IPS DF 4.7 (cell line): ENCODE data around the gene JAG1.

Experiments
- DNase-seq: peaks from one replicate; pipeline ENCODE4 v3.0.0-alpha.2; 2013; ENCODE audit warnings: low spot score; ENCODE audit errors: extremely low read depth

Gene JAG1

GRCh38 chr20:10699941-10700340 lies 26.1 kb upstream of the JAG1 start:
- no peak for DNase-seq

DNA sequence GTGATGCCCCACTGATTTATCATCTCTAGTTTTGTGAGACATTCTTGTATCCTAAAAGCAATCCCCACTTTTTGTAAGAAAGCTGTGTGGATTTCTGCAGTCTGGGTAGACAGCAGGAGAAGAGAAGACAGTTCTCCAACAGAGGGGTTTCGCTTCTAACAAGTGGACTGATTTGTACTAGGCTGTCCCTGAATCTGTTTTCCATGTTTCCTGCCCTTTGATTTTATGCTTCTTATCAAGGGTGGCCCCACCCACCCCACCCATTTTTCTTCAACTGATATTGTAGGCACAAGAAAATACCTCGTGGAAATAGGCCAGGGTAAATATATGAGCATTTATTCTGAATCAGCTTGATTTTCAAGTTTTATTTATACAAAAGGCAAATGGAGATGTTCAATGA lies 25.7 kb upstream of the JAG1 start:
- no peak for DNase-seq

GRCh38 chr20:10696650-10697049 lies 22.9 kb upstream of the JAG1 start:
- DNase-seq = no peak

DNA sequence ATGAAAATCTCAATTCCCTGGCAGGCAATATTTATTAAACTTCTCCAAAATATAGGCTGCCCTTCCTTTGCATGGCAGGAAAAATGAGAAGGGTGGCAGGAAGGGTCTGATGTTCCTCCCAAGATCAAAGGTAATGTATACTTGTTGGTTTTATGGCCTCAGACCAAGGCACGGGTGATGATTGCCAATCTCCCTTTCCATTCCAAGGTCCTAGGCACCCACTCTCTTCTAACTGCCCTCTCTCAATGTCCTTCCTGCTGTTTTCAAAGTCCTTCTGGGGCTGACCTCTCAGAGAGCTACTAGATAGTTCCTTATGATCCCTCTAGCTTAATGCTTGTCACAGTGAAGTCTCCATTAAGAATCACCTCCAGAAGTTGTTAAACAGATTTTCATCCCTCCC lies 15.6 kb upstream of the JAG1 start:
- no peak for DNase-seq

- DNase-seq = no peak
Measured at GRCh38 chr20:10687895-10688294, 14.1 kb upstream of the JAG1 start.

DNA sequence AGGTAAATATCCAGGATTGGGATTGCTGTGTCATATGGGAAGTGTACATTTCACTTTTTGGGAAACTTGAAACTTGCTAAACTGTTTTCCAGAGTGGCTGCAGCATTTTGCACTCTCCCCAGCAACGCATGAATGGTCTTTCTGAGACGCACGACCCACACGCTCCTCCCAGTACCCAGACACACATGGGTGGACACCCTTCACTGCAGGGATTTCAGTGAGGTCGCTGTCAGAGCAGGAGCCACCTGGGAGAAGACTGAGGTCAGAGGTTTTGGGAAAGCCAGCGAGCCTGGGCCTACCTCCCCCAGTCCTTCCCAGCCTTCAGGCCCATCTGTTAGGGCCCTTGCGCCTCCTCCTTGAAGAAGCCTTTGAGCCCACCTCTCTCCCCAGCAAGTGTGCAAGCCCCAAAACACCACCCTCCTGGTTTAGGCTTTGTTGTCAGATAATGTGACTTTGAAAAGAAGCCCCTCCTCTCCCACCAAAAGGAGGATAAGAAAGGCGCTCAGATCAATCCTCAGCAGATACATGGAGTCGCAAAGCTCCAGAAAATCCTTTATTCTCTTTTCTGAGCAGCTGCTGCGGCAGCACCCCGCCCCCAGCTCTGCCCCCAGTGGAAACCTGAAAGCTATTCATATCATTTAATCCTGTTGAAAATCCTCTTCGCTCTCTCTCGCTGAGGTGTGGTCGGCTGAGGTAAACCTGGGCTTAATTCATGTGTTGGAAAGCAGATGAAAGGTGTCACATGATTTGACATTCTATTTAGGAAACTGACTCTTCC lies 12.7 kb upstream of the JAG1 start:
- DNase-seq = no peak

- no peak for DNase-seq
Measured at GRCh38 chr20:10683537-10683936, 9.7 kb upstream of the JAG1 start.

GRCh38 chr20:10682939-10683338 lies 9.1 kb upstream of the JAG1 start:
- DNase-seq = no peak

- DNase-seq = no peak
Measured at GRCh38 chr20:10681494-10681893, 7.7 kb upstream of the JAG1 start.

GRCh38 chr20:10680571-10680970 lies 6.8 kb upstream of the JAG1 start:
- no peak for DNase-seq

DNA sequence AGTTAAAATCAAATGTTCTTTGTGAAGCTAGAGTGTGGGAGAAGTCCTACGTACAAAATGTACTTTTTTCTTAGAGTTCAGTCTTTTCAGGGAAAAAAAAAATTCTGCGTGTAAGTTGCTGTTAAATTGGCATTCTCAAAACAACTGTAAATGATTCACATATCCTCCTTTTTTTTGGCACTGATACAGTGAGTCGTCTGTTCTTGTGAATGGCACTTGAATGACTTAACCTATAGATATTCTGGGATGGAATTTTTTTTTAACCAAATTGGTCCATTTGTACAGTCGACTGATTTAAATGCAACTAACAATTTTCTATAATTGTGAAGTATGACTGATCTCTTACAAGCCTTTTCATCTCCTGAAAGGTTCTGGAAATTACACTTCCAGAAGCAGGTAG lies 5.5 kb upstream of the JAG1 start:
- no peak for DNase-seq

DNA sequence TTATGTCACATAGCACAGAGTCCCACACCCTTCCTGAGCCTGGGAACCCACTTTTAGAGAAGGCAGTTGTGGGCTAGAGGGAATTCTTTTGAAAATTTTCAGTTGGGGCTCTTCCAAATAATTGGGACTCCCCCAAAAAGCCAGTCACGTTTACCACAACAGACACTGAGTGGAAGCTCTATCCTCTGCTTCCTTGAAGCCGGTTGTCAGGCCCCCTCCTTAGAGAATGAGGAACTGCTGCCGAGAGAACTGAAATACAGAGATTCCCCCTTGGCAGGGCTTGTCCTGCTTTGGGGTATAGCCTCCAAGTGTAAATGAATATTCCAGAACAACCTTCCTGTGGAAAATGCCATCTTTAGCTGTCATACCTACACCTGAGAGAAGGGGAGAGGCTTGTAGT lies 2.7 kb upstream of the JAG1 start:
- DNase-seq = no peak

DNA sequence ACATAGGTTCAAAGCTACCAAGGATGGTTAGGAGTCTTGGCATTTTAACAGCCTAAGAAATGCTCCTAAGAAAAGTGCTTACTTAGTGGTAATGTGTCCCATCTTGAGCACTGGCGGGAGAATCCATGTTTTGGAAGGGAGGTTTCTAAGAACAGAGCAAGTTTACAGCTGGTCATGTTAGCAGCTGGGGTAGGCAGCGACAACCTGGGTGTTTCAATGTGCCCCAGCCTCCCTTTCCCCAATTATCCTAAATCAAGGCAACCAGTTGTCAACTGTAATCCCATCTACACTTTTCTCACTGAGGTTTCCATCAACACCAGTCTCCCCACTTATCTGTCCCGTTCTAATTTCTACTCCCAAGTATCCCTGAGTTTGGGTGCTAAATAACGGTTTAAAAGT lies 1.6 kb upstream of the JAG1 start:
- no peak for DNase-seq

DNA sequence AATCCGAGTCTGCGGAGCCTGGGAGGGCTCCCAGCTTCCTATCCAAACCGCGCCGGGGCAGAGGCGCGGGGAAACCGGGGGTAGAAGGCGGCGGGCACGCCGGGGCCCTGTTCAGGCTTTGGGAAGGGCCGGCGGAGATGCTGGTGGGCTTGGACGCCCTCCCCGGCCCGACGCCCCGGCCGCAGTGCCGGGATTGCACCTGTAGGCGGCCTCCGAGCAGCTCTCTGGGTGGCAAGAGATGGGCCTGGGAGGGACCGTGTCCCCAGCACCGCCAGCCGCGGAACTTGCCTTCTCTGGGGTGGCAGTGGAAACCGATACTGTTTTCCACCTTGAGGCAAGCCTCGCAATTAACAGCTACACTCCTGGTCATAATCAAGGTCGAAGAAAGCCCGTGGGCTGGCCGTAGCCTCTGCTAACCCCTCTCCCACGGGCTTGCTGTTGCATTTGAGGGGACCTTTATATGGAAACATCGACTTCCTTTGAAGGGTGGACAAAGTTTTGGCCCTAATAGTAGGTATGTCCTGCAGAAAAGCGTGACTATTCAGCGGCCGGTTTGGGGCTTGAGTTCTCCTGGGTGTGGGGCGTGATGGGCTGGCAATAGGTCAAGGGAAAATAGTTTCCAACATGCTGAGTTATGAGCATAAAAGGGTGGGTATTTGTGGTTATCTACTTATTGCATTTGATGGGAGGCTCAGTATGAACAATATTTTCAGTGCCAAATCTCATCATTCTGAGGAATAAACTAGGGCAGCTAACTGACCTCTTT lies 1.1 kb upstream of the JAG1 start:
- no peak for DNase-seq

- DNase-seq = no peak
Measured at GRCh38 chr20:10673176-10673841, 490 bp downstream of the JAG1 start.

DNA sequence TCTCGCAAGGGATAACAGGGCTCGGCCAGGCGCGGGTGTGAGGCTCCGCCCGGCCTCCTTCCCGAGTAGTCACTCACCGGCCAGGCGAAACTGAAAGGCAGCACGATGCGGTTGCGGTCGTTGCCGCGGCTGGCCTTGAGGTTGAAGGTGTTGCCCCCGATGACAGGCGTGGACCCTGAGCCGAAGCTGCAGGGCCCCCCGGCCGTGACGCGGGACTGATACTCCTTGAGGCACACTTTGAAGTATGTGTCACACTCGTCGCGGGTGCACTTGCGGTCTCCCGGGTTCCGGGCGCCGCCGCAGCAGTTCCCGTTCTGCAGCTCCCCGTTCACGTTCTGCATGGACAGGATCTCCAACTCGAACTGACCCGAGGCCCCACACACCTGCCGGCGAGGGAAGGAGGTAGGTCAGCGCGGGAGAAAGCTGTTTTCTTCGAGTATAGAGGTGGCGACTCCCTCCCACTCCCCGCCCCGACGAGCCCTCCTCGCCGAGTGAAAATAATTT lies 1.1 kb downstream of the JAG1 start:
- no peak for DNase-seq

DNA sequence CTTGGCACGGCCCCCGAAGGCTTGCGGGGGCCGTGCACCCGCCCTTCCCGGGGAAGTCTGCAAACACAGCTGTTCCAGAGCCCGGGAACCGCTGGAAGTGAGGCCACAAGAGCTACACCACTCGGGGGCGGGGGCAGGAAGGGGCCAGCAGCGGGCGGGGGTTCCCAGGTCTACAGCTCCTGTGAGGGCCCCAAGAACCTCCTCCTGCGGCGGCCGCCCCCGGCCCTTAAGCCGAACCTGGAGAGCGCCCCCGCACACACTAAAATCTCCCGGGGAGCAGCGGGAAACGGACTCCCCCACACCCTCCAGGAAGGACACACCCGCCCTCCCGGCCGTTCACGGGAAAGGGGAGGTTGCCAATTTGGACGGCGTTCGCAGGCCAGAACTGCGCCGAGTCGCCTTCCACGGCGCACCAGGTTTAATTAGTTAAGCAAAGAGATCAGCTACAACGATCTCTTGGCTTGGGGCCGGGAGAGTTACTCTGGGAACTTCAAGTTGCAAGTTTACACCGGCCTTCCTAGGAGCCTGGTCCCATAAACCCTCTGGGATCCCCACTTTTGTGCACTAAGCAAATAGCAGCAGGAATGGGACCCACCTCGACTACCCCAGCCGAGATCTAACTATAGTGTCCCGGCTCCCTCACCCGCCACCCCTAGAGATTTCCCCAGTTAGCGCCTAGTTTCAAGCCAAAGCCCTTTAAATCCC lies 1.7 kb downstream of the JAG1 start:
- DNase-seq = no peak

DNA sequence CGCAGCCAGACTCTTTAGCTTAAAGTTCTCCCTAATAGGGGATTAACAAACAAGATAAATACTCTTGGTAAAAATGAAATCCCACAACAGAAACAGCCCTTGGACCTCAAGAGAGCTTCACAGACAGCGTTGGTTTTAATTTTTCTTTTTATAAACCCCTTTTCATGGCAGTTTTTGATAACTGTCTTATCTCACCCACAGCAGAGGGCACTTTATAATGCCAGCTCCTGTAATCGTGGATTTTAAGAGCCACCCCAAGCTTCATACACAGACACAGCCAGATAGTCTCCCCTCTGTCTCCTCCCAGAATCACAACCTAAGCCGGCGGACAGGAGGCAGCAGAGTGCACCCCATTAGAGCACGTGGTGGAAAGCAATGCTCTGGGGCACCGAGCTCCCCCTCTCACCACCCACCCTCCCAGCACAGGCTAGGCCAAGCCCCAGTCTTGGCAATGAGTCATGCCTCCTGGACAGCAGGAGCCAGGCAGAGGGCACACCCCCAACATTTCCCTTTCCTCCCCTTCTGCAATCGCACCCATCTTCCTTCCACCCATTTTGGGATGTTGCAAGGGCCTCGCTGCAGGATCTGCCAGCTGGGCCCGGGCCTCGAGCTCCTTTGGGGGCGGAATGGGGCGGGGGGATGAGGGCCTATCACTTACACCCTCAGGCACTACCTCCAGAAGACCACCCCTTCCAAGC lies 2.4 kb downstream of the JAG1 start:
- no peak for DNase-seq

DNA sequence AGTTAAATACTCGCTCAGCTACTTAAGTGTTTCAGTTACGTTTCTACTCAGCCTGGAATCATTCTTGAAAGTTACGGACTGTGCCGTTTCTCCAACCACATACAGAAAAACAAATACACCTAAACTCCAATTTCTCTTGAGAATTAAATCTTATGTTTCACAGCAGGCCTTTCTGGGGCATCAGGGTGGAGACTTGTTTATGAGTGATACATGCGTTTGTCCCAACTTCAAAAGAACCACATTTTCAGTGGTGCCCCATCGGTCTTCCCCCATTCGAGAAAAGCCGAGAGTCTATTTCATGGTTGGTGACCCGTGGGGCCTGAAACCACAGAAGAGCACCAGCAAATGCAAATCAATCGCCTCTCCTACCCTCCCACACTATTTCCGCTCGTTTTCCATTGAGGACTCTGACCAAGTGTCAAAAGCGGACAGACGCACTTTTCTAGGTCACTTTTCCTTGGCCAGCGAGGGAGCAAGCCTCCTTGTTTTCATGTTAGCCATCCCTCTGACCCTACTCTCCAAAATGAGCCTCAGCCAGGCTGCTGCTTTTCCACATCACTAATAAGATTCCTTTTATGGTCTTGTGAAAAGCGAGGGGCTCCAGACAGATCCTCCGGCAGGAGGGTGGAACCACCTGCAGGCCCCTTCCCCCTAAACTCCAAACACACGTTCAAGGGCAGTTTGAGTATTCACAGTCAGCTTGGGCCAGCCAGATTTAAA lies 3.1 kb downstream of the JAG1 start:
- no peak for DNase-seq

- no peak for DNase-seq
Measured at GRCh38 chr20:10669843-10670446, 3.9 kb downstream of the JAG1 start.
